Naive thymus-derived CD4-positive, alpha-beta T cell (primary cell): ENCODE data around the gene HMMR. TPM values are rescaled to one million over a fixed set of nuclear protein-coding genes. Genes with fewer than 3 reads are reported as not detected.

Experiments used
- ATAC-seq: fragments of 150-1000 bp; cut with Tn5 transposase; 2 replicates; pipeline ENCODE4 v1.10.0; 2021; ENCODE audit warnings: mild to moderate bottlenecking, moderate library complexity
- CTCF ChIA-PET: fragments of 350-600 bp; sonication (Branson Sonifier 250); formaldehyde crosslinking; loops from one replicate; lab custom pipeline; 2021; ENCODE audit warnings: antibody characterized with exemption; lab: Charles Lee
- POLR2A ChIA-PET: fragments of 350-600 bp; sonication (Branson Sonifier 250); formaldehyde crosslinking; loops from one replicate; lab custom pipeline; 2021; ENCODE audit warnings: antibody characterized with exemption, inconsistent platforms; lab: Charles Lee
- DNase-seq, 9 donors: peaks; one replicate each; pipeline versions ENCODE4 v3.0.0 to v3.0.0-alpha.2; 2020 to 2022; ENCODE audit warnings: mixed read lengths in 1 of 9
- H3K27ac ChIP-seq: one replicate; pipeline ENCODE4 v1.7.0; 2013; ENCODE audit warnings: mild to moderate bottlenecking, low read depth, low read length, moderate library complexity
- H3K27me3 ChIP-seq, 2 donors: one replicate each; pipeline ENCODE4 v1.7.0; 2013; ENCODE audit warnings: low read length in 2 of 2, mild to moderate bottlenecking in 2 of 2, moderate library complexity in 2 of 2; ENCODE audit not compliant: control insufficient read depth in 2 of 2, insufficient read depth in 2 of 2
- H3K36me3 ChIP-seq, 3 experiments: 1 replicate in 2 of 3; 2 replicates in 1 of 3; pipeline ENCODE4 v1.7.0; 2013; ENCODE audit warnings: low read length in 3 of 3, mild to moderate bottlenecking in 3 of 3, moderate library complexity in 1 of 3; ENCODE audit not compliant: insufficient read depth in 3 of 3, control insufficient read depth in 2 of 3
- H3K4me1 ChIP-seq, 2 donors: one replicate each; pipeline ENCODE4 v1.7.0; 2013; ENCODE audit warnings: low read length in 2 of 2, mild to moderate bottlenecking in 2 of 2, moderate library complexity in 1 of 2; ENCODE audit not compliant: control insufficient read depth in 2 of 2, insufficient read depth in 2 of 2
- H3K4me3 ChIP-seq: 2 replicates; pipeline ENCODE4 v1.7.0; 2013; ENCODE audit warnings: mild to moderate bottlenecking, low read length
- H3K9me3 ChIP-seq, 3 experiments: 1 replicate in 2 of 3; 2 replicates in 1 of 3; pipeline ENCODE4 v1.7.0; 2013; ENCODE audit warnings: low read length in 3 of 3; ENCODE audit not compliant: control insufficient read depth in 2 of 3
- H3K27ac Mint-ChIP-seq, 9 donors: one replicate each; pipeline ENCODE4 v1.8.0; 2020 to 2022; ENCODE audit warnings: mixed read lengths in 9 of 9, mild to moderate bottlenecking in 8 of 9, moderate library complexity in 5 of 9, inconsistent platforms in 2 of 9
- H3K27me3 Mint-ChIP-seq, 5 donors: one replicate each; pipeline ENCODE4 v1.8.0; 2021 to 2022; ENCODE audit warnings: mixed read lengths in 5 of 5, mild to moderate bottlenecking in 1 of 5
- H3K36me3 Mint-ChIP-seq, 5 donors: one replicate each; pipeline ENCODE4 v1.8.0; 2020 to 2022; ENCODE audit warnings: mixed read lengths in 5 of 5, mild to moderate bottlenecking in 3 of 5, inconsistent platforms in 1 of 5
- H3K4me1 Mint-ChIP-seq, 7 donors: one replicate each; pipeline ENCODE4 v1.8.0; 2020 to 2022; ENCODE audit warnings: mixed read lengths in 7 of 7, mild to moderate bottlenecking in 3 of 7, inconsistent platforms in 1 of 7
- H3K4me3 Mint-ChIP-seq, 10 donors: one replicate each; pipeline ENCODE4 v1.8.0; 2020 to 2022; ENCODE audit warnings: mild to moderate bottlenecking in 10 of 10, mixed read lengths in 10 of 10, moderate library complexity in 6 of 10, inconsistent platforms in 2 of 10
- H3K9me3 Mint-ChIP-seq, 11 donors: one replicate each; pipeline ENCODE4 v1.8.0; 2020 to 2022; ENCODE audit warnings: mixed read lengths in 11 of 11, mild to moderate bottlenecking in 4 of 11, inconsistent platforms in 1 of 11, moderate library complexity in 1 of 11
- intact Hi-C, 2 donors: fragments of 100-400 bp; cut with micrococcal nuclease; formaldehyde crosslinking; loops; one replicate each; pipeline ENCODE4 v1.15.1; 2023
- polyA plus RNA-seq, 2 donors: library from polyadenylated mRNA; unstranded; fragments of 300-500 nt; fragmentation: Illumina TruSeq; gene quantifications; one replicate each; pipeline ENCODE4 v1.2.3, GENCODE V29; 2021
- total RNA-seq, 6 experiments: library from RNA in 5 of 6; stranded (reverse) in 5 of 6; gene quantifications; 1 replicate in 5 of 6; 2 replicates in 1 of 6; pipeline ENCODE4 v1.2.3 and lab custom pipeline; 2021 to 2026

HMMR gene
- total and polyA plus RNA-seq, 7 experiments from 2014 or later, result 0.37 to 34.0 (median 0.55) TPM; not detected in 3

DNA sequence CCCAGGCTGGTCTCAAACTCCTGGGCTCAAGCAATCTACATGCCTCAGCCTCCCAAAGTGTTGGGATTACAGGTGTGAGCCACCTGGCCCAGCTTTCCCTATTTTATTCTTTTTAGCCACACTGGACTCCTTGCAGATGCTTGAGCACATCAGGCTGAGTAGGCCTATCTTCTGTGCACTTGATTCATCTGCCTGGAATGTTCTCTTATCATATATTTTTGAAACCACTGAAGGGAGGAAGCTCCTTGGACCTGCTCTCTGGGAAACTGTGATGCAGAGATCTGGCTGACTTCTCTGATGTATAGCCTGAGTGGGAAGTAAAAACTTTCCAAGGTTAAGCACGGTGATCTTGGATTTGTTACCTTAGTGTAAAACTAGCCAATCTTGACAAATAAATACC is 38.5 kb downstream of the HMMR start:
- peaks cover 4 to 15% (median 10%) of the 10 kb centered on the region in 7 donors for H3K4me1 Mint-ChIP-seq
- ChIA-PET CTCF (interaction anchor here (0.6 to 1.5 kb wide), 3 partner anchors 10 to 50 kb away, joined by 3 to 5 read pairs (median 4); no protein-coding TSS in a partner anchor), POLR2A (interaction anchor here (0.6 to 2.1 kb wide), 2 partner anchors 31 to 38 kb away, joined by 3 to 9 read pairs; partner anchors contain the start of genes HMMR and NUDCD2)
- Histone ChIP-seq H3K4me1 (peaks cover 5 to 6% of the 10 kb centered on the region in 2 donors), H3K36me3 (no peaks in the 10 kb centered on the region), H3K27ac (no peak overlapping the region), H3K9me3 (no peaks in the 10 kb centered on the region), H3K27me3 (no peaks in the 10 kb centered on the region), H3K4me3 (no peak overlapping the region)
- DNase-seq (no peak), ATAC-seq (no peak)
- H3K27me3 Mint-ChIP-seq, result no peaks in the 10 kb centered on the region
- H3K4me3 Mint-ChIP-seq, result no peak overlapping the region
- H3K36me3 Mint-ChIP-seq, result peaks cover 0 to 4% (median 0%) of the 10 kb centered on the region in 5 donors
- no peaks in the 10 kb centered on the region for H3K9me3 Mint-ChIP-seq
- intact Hi-C loops, result no loop called here
- H3K27ac Mint-ChIP-seq, result no peak overlapping the region

DNA sequence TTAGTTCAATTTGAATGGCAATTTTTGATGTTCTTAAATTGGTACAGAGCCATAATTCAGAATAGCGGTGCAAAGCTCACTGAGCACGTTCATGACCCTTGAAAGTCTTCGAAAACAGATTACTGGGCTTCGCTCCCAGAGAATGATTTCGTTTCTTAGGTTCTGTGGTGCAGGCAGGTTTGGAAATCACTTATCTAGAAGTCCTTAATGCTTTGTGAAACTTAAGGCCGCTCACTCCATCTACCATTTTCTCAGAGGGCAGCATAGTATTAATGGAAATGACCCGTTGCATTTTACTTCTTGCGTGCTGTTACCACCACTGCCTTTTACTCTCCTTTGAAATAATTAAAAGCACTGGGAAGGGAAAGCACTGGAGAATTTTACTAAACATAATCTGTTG is 42.1 kb downstream of the HMMR start:
- H3K9me3 ChIP-seq, result no peaks in the 10 kb centered on the region
- peak overlapping the region; percentile 85 for H3K4me3 ChIP-seq
- H3K4me1 ChIP-seq, result peaks cover 9% of the 10 kb centered on the region in 2 donors
- ChIA-PET POLR2A (interaction anchor here (0.6 to 9.6 kb wide), 6 partner anchors 11 to 65 kb away, joined by 3 to 238 read pairs (median 5); partner anchors contain the start of genes CCNG1, HMMR and NUDCD2), CTCF (interaction anchor here (0.7 to 2.8 kb wide), 8 partner anchors 13 to 95 kb away, joined by 3 to 20 read pairs (median 4); partner anchors contain the start of genes CCNG1, HMMR and NUDCD2)
- H3K27me3 Mint-ChIP-seq, result peaks cover 0 to 6% (median 0%) of the 10 kb centered on the region in 5 donors
- no peaks in the 10 kb centered on the region for H3K9me3 Mint-ChIP-seq
- H3K27ac ChIP-seq, result peak overlapping the region; percentile 93
- no peak for DNase-seq
- H3K27ac Mint-ChIP-seq, result peak overlapping the region; percentile 86 to 100 (median 99)
- H3K4me1 Mint-ChIP-seq, result peaks cover 7 to 28% (median 20%) of the 10 kb centered on the region in 7 donors
- peak overlapping the region; percentile 84 to 99 (median 98) for H3K4me3 Mint-ChIP-seq
- H3K27me3 ChIP-seq, result no peaks in the 10 kb centered on the region
- H3K36me3 Mint-ChIP-seq, result peaks cover 0 to 6% (median 0%) of the 10 kb centered on the region in 5 donors
- ATAC-seq, result no peak
- intact Hi-C loops, result no loop called here
- no peaks in the 10 kb centered on the region for H3K36me3 ChIP-seq

DNA sequence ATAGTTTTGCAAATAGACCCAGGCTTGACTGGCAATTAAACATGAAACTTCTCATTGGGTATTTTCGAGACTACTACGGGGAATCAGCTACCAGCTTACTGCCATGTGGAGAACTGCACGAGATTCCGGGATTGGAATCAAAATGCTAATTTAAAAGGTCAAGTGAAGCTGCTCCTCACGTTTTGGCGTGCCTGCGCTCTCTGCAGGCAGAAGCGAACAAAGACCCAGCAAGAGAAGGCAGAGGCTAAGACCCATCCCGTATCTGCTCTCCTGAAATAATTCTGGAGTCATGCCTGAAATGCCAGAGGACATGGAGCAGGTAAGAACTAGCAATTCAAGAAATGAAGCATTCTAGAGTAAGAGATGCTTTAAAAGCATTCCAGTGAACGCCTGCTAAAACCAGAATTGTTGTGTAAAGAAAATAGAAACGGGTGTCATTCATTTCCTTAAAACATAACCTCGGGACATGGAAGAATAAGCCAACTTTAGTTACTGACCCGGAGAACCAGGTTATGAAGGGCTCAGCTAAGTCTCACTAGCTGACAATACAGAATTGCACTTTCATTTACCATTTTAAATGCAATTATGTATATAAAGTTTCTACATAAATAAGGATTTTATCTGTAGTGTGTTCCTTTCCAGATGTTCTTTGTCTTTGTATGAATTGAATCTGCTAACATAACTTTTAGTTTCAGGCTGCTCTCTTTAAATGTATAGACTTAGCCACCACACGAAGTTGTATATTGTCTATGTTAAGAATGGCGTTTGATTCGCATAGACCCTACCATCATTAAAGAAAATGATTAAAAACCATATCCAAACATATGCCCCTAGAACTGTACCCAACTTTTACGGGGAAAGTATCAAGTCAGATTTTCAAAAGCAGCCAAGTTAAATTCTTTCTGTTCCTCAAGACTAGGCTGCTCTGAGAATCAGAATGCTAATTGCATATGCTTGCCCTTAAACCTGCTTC is 43.0 kb downstream of the HMMR start:
- H3K4me1 Mint-ChIP-seq, result peaks cover 13 to 36% (median 27%) of the 10 kb centered on the region in 7 donors
- peak overlapping the region; percentile 84 to 99 (median 98) for H3K4me3 Mint-ChIP-seq
- Histone ChIP-seq H3K36me3 (no peaks in the 10 kb centered on the region), H3K9me3 (no peaks in the 10 kb centered on the region), H3K4me3 (peak overlapping the region; percentile 85), H3K4me1 (peaks cover 17 to 18% of the 10 kb centered on the region in 2 donors), H3K27me3 (no peaks in the 10 kb centered on the region), H3K27ac (peak overlapping the region; percentile 93)
- POLR2A ChIA-PET, result interaction anchor here (0.6 to 9.6 kb wide), 6 partner anchors 12 to 66 kb away, joined by 3 to 238 read pairs (median 5); partner anchors contain the start of genes CCNG1, HMMR and NUDCD2
- ATAC-seq, result no peak
- H3K36me3 Mint-ChIP-seq, result peaks cover 0 to 6% (median 0%) of the 10 kb centered on the region in 5 donors
- peak overlapping the region; percentile 97 to 100 (median 99) for H3K27ac Mint-ChIP-seq
- H3K9me3 Mint-ChIP-seq, result no peaks in the 10 kb centered on the region
- H3K27me3 Mint-ChIP-seq, result peaks cover 0 to 6% (median 0%) of the 10 kb centered on the region in 5 donors
- peak in 8 of 9 donors; percentile 20 to 51 (median 38) for DNase-seq
- CTCF ChIA-PET, result interaction anchor here (0.7 to 2.8 kb wide), 9 partner anchors 14 to 95 kb away, joined by 3 to 20 read pairs (median 4); partner anchors contain the start of genes CCNG1, HMMR and NUDCD2
- intact Hi-C loops, result loop anchor here (1.0 kb wide), 2 partner anchors 14 to 30 kb away; no protein-coding TSS in a partner anchor

DNA sequence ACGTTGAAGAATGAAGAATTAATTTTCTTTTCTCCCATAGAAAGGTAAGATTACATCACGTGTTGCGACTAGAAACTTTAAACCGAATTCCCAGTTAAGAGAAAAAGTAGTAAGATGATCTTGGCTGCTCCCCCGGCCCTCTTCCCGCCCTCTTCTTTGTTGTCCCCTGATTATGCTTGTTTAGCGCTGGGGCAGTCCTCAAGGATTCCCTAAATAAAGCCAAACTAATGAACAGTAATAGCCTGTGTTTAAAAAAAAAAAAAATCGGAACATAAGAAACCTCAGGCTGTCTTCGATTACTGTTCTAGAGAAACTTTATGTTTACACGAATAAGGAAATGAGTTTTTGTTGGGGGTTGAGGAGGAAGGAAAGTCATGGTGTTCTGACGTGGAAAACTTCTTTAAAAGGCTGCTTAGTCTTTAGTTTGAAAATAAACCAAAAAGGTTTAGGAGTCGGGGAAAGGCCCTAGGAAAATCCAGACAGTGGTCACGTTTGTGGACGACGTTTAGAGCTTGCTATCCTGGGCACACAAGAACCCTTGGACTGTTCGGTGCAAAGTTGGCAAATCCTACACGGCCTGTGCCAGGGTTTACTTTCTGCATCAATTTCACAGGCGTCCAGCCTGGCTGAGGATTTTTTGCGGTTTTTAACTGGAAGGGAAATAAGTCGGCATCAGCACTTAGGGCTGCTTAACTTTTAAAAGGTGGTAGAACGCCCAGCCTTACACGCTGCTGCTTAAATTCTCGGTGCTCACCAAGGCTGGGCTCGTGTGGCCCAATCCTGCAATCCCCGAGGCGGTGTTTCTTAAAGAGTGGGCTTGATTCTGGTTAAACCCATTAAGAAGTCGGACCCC is 43.9 kb downstream of the HMMR start:
- Mint-ChIP-seq H3K27me3 (peaks cover 0 to 6% (median 0%) of the 10 kb centered on the region in 5 donors), H3K9me3 (no peaks in the 10 kb centered on the region), H3K27ac (peak overlapping the region; percentile 97 to 100 (median 99)), H3K4me3 (peak overlapping the region; percentile 84 to 99 (median 98)), H3K36me3 (peaks cover 0 to 6% (median 4%) of the 10 kb centered on the region in 5 donors), H3K4me1 (peaks cover 21 to 45% (median 36%) of the 10 kb centered on the region in 7 donors)
- ChIA-PET CTCF (interaction anchor here (0.6 to 2.1 kb wide), 4 partner anchors 30 to 50 kb away, joined by 3 to 6 read pairs (median 4); no protein-coding TSS in a partner anchor), POLR2A (interaction anchor here (0.7 to 9.6 kb wide), 12 partner anchors 13 to 67 kb away, joined by 3 to 238 read pairs (median 8); partner anchors contain the start of genes CCNG1, HMMR and NUDCD2)
- no peaks in the 10 kb centered on the region for H3K9me3 ChIP-seq
- H3K27ac ChIP-seq, result peak overlapping the region; percentile 93
- intact Hi-C loops, result no loop called here
- H3K4me1 ChIP-seq, result peaks cover 22 to 25% of the 10 kb centered on the region in 2 donors
- no peak for ATAC-seq
- no peaks in the 10 kb centered on the region for H3K27me3 ChIP-seq
- H3K4me3 ChIP-seq, result peak overlapping the region; percentile 85
- peak in 8 of 9 donors; percentile 13 to 44 (median 31) for DNase-seq
- H3K36me3 ChIP-seq, result no peaks in the 10 kb centered on the region

GRCh38 chr5:163505049-163505367 is 44.6 kb downstream of the HMMR start:
- Histone ChIP-seq H3K27me3 (no peaks in the 10 kb centered on the region), H3K4me3 (peak overlapping the region; percentile 85), H3K27ac (peak overlapping the region; percentile 93), H3K4me1 (peaks cover 29 to 32% of the 10 kb centered on the region in 2 donors), H3K9me3 (no peaks in the 10 kb centered on the region), H3K36me3 (no peaks in the 10 kb centered on the region)
- Mint-ChIP-seq H3K27ac (peak overlapping the region; percentile 97 to 100 (median 99)), H3K27me3 (peaks cover 0 to 6% (median 0%) of the 10 kb centered on the region in 5 donors), H3K4me3 (peak overlapping the region; percentile 84 to 99 (median 98)), H3K36me3 (peaks cover 0 to 6% (median 4%) of the 10 kb centered on the region in 5 donors), H3K9me3 (no peaks in the 10 kb centered on the region), H3K4me1 (peaks cover 24 to 52% (median 43%) of the 10 kb centered on the region in 7 donors)
- CTCF ChIA-PET, result interaction anchor here (0.7 to 2.1 kb wide), 4 partner anchors 31 to 45 kb away, joined by 4 to 6 read pairs (median 4); partner anchors contain the start of genes HMMR and NUDCD2
- intact Hi-C loops, result loop anchor here (1.0 kb wide), 3 partner anchors 32 to 68 kb away; partner anchors contain the start of genes CCNG1 (in 2 of the 2), HMMR (in 2 of the 2) and NUDCD2 (in 2 of the 2)
- DNase-seq (no peak), ATAC-seq (no peak)
- POLR2A ChIA-PET, result interaction anchor here (0.9 to 9.6 kb wide), 15 partner anchors 9 to 67 kb away, joined by 3 to 238 read pairs (median 5); partner anchors contain the start of genes CCNG1, HMMR and NUDCD2
